GM18526 (cell line): ENCODE results near the gene NUP62.

Source experiments
- POLR2A ChIP-seq: IDR thresholded peaks from 3 replicates; pipeline ENCODE4 v1.6.1; 2011; ENCODE audit not compliant: insufficient read length; ENCODE audit errors: extremely low read depth

Gene NUP62

DNA sequence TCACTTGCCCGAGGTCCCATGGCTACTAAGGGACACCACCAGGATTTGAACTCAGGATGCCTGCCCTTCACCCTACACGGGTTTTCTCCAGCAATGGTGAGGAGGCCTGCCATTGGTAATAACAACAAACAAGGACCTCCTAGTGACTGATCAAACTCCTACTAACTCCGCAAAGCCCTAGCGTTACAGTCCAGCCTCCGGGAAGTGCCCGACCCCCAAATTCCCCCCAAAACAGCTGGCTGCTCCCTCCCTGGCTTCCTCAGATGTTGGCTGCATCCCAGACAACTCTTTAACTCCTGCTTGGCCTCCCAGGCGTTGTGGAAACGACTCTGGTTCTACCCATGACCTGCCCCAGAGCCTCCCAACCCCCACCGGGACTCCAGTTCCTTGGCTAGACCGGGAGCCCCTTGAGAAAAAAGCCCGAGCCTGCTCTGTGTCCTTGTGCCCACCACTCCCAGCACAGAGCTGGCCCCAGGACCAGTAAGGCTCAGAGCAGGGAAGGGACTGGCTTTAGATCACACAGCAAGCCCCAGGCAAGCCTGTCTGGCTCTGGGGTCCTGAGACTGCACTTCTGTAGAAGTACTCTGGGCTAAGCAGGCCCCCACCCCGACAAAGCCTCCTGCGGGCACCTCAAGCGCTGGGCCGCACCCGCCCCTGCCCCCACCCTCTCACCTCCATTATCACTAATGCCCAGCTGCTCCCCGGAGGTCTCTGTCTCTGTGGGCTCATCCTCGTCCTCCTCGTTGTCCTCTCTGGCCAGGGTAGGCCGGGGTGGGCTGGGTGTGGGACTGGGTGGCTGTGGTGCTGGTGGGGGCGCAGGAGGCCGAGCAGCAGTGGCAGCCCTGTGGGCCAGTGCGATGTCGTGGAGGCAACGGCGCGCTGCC, 56.8 kb downstream of the NUP62 start:
- TF ChIP-seq POLR2A, result no peak

DNA sequence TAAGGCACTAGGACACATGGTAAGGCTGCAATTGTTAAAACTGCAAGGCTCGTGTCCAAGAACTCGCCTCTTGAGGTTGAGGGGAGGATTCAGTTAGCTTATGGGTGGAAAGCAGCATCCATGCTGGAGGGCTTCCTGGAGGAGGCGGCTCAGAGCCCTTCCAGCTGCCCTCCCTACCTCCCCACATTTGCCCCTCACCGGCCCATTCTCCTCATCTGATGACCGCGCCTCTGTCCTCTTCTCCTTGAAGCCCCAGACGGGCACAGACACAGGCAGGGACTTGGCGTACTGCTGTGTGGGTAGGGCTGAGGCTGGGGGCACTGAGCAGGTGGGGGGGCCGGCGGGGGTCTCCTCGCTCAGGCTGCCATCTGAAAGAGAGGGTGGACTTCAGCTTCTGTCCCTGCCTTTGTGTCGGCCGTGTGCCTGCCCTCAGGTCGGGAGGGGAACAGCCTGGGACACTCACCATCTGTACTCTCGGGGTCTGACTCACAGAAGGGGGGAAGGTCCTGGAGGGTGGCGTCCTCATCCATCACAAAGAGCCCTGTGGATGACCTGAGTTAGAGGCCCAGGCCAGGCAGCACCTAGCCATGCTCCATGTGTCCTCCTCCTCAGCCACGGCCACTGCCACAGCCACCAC, 57.8 kb downstream of the NUP62 start:
- no peak for TF ChIP-seq POLR2A

DNA sequence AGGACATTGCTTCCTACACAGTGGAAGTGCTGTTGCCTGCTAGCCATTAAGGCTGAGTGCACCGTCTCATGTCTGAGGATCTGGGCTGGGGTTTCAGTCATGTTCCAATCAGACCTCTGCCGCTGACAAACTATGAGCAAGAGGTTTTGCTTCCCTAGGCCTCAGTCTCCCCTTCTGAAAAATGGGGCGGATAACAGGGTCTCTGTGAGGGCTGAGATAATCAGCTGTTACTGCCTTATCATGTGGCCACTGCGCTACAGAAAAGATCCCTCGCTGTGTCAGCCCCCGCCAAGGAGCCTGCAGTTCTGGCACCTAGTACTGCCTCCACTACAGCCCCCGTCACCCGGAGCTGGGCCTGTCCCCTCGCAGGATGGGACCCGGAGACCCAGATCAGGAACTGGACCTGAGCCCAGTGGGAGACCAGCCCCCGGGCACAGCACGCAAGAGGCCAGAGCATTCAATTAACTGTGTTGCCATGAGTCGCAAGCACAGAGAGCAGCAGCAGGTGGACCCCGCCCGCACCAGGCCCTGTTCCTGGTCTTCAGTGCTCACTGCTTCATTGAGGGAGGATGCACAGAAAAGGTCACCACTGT, 58.9 kb downstream of the NUP62 start:
- TF ChIP-seq POLR2A, result no peak

DNA sequence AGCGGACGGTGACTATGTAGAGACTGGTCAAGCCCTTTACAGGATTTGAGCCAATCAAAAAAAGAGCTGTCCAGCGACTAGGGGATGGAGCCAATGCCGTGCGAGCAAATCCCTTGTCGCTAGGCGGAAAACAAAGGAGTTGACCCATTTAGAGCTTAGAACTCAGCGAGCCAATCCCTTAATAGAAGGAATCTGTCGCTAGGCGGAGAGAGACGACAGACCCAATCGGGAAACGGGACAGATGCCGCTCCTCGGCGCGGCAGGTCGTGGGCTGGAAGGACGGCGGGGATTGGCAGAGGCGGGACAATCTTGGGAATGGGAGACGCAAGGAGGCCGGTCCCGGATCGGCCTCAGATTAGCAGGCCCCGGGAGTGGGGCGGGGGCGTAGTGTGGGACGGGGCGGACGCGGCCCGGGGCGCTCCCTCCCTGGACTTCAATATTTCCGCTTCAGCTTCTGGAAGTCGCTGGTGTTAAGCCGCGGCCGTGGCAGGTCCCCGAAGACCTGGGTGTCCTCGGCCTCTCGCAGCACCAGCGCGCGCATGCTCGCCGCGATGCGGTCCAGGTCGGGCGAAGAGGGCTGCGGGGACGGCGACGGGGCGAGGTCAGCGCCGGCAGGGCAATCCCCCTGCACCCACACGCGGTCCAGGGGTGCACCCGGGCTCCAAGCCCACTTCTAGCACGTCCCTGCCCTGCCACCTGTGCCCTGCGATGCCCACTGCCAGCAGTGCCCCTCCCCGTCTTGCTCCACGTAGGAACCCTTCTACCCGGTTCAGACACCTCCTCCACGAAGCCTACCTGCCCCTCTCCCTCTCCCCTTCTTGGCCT, 59.6 kb downstream of the NUP62 start:
- TF ChIP-seq POLR2A, result peak; percentile 60

DNA sequence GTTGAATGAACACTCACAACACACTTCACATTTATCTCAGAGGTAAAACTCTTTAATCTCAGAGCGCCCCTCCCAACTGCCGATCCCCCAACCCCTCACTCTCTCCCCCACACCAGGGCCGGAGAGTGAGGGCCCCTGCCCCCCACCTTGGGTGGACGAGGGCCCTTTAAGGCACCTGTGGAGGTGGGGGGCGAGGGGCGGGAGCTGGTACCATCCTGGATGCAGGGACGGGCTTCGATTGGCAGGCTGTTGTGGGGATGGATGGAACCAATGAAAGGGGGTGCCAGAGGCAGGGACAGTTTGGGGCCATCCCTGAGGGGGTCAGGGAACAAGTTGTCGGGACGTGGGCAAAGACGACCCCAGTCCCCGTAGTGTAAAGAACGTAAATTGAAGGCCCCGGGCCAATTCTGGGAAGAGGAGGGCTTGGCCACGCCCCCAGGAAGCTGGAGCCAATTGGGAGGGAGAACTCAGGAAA, 60.3 kb downstream of the NUP62 start:
- TF ChIP-seq POLR2A, result peak; percentile 2

DNA sequence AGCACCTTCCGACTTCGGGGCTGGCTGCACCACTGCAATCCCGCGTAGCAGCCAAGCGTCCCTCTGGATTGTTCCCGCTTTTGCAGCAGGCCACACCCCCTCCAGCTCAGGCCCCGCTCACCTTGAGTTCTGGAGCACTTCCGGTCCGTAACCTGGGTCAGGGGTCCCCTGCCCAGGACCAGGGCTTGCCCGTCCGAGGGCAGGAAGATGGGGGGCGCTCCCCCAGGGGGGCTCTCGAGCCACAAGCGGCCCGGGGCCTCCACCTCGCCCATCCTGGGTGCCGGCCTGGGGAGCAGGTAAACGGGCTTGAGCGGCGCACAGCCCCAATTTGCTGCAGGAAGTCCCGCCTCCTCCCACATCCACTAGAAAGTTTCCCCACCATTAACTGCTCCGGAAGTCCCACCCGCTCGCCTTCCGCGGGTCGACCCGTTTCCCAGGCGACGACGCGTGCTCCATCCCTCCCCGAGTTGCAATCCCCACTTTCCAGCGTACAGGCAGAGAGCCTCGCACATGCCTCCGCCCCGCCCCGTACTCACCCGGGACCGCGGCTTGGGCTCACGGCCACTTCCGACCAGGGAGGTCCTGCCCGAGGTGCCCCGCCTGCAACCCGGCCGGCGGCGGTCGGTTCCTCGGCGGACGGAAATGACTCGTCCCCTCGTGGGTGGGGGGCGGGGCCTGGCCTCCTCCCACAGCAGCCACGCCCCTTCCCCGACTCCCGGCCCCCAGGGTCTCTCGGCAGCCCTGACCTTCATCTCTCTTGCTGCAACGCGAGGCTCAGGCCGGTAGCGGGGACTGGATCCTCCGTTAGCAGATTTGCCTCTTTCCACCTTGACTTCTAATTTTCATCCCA, 62.1 kb downstream of the NUP62 start, which contains the start of gene PNKP:
Gene PNKP (minus strand): TSS at position 644 of the 850 bp plus-strand sequence. CDS start 372 bp downstream, at position 272.
- TF ChIP-seq POLR2A, result peak; percentile 81

DNA sequence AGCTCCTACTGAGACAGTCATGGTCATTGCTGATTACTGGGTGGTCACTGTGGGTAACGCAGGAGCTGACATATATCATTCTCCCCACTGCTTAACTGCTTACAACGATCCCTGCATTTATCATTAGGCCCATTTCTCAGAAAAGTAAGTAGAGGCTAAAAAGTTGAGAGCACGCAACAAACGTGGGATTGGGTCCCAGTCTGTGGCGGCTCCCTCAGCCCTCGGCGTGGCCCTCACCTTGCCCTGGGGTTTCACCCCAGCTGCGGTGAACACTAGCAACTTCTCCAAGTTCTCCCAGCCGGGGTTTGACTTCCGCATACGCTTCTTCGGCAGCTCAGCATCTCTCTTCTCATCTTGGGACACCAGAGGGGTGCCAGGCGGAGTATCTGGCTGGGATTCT, 64.4 kb downstream of the NUP62 start:
- no peak for TF ChIP-seq POLR2A

DNA sequence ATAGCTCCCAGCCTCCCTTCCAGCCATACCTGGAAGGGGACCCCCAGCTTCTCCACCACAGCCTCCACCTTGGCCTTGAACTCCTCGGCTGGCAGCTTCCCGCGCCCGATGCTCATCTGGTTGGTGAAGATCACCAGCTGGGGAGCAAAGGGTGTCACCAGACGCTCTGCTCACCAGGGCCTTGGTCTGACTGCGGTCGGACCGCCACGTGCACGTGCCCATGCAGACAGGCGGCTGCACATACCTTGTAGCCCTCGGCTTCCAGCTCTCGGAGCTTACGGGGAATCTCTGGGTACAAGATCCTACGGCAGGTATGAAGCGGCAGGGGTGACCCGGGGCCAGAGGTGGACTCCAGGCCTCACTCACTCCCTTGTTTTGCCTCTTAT, 65.4 kb downstream of the NUP62 start:
- no peak for TF ChIP-seq POLR2A

DNA sequence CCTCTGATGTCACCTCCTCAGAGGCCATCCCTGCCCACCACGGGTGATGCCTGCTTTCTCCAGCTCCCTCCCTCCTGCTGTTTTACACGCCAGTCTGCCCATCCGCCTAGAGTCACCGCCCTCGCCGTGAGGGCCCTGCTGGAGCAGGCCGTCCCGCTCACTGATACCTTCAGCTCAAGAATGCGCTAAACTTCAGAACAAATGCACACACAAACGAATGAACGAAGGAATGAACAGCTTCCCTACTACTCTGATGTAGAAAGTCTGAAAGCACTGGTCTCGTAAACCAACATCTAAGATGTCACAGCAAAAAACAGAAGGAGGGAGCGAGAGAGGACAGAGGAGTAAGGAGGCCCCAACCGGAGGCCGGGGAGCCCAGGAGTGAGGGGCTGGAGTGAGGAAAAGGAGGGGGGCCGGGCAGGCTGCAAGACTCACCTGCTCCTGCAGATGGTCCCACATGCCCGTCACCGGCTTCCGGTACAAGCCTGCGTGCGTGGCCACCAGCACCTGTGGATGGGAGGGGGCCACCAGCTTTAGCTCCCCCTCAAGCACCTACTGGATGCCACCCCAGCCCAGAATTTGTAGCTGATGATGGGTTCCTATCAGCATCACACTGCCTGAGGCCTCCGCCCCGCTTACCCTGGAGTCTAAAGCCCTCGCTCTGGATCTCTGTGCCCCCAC, 65.9 kb downstream of the NUP62 start:
- no peak for TF ChIP-seq POLR2A

DNA sequence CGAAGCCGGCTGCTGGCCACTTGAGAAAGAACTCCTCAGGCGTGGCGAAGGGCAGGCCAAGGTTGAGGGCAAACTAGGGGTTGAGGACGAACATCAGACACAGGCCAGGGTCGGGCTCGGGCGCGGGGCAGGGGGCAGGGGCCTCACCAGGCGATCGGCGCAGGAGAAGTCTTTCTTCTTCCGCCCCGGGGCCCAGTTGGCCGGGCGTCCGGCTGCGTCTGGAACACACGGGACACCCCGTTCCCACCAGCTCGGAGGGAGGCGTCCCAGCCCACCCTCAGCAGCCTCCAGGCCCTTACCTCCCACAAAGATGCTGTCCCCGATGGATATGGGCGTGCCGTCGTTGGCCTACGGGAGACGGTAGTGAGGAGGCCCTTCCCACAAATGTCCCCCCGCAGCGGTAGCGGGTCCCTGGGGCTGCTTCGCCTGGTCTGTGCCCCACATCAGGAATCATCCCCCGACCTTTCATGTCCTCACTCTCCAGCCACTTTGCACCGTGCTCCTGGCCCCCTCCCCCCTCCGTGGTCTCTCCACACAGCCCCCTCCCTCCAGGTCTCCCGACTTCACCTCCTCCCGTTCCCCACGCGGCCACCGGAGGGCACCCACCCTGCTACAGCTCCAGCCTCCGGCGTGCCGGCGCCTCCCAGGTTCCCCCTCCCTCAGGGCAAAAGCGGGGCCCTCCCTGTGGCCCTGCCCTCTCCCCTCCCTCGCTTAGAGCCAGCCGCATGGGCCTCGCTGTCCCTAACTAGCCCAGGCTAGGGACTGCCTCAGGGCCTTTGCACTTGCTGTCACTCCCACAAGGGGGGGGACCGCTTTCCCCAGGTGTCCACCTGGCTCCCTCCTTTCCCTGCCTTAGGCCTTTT, 66.7 kb downstream of the NUP62 start:
- TF ChIP-seq POLR2A, result no peak

DNA sequence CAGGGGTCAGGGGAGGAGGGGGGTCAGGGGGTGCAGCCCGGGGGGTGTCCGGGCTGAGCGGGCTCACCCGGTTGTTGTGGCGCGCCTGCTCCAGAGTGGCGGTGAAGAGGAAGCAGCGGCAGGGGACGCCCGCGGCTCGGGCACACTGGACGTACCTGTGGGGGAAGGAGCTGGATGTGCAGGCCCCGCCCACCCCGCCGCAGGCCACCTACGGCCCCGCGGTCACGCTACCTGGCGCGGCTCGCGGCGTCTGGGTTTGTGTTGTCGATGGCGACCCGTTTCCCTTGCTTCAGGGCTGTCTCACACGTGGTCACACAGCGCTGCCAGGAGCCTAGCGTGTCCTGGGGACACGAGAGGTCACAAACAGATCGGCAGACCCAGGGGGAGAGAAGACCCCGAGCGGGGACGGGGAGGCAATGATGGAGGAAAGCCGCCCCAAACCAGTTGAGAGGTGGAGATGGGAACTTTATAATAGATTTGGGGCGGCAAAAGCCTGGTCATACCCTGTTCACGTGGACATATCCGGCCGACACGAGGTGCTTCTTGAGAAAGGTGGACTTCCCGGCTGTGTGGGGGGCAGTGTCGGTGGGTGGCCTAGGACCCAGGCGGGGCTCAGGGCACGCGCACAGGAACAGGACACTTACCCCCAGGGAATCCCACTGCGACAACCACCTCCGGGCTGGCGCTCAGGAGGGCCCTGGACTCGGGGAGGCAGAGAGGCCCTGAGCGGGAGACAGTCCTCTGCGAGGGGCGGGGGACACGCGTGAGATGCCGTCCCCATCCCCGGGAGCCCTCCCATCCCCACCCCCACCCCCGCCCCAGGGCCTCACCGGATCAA, 67.5 kb downstream of the NUP62 start:
- no peak for TF ChIP-seq POLR2A

DNA sequence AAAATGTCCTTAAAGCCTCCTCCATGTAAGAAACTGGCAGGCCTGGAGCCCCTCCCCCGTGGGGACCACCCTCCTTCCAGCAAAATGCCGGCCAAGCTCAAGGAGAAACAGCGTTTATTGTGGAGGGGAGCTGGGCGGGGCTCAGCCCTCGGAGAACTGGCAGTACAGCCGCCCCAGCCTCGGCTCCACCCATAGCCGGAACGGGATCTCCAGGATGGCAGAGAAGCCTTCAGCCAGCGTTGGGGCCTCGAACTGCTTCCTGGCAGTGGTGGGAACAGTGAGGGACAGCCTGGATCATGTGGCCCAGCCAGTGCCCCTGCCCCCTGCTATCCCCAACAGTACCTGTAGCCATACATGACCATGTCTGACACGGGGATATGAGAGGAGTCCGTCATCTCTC, 68.2 kb downstream of the NUP62 start:
- TF ChIP-seq POLR2A, result no peak
